ENCODE data around the gene SMIM7.

SMIM7 gene

DNA sequence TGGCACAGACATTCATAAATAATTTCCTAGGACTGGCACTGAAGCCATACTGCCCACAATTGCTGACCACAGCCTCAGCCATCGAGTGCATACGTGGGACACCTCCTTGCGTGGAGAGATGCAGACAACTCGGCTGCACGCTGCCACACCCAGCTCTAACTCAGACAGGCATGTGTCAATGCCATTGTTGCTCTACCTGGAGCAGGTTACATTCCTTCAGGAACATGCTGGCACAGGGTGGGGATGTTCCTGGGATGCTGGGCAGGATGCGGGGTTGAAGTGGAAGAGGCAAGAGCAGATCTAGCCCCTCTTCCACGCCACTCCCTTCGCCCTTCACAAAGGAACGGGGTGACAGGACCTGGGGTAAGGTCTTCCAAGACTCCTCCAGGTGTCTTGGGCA is 63.5 kb downstream of the SMIM7 start:
- DNase-seq (ENCODE audit: low spot score): no peak
